ENCODE data around the gene CETP.
"Not testable (repeated sequence)": the region's sequence is repeated elsewhere in the genome, so short reads cannot be mapped to it uniquely, and the experiment has no call there.

Gene CETP

GRCh38 chr16:56973294-56973689 is 11.5 kb downstream of the CETP start:
- no peak overlapping the region for H3K4me3 ChIP-seq (replicated peaks in 1 of 2; ENCODE audit: low read depth in 2 of 2, low read length in 2 of 2)
- no peak for TF ChIP-seq CTCF (IDR thresholded peaks at IDR 0.05; ENCODE audit: low read depth, low read length)
- DNase-seq (ENCODE audit: low read depth in 2 of 2) = no peak

GRCh38 chr16:56973899-56974298 is 12.1 kb downstream of the CETP start:
- DNase-seq (ENCODE audit: low read depth in 2 of 2); H3K4me3 ChIP-seq (replicated peaks in 1 of 2; ENCODE audit: low read depth in 2 of 2, low read length in 2 of 2): not testable (repeated sequence)

GRCh38 chr16:56974549-56975300 is 13.0 kb downstream of the CETP start:
- DNase-seq (ENCODE audit: low read depth in 2 of 2) = no peak
- no peak for TF ChIP-seq CTCF (IDR thresholded peaks at IDR 0.05; ENCODE audit: low read depth, low read length)

GRCh38 chr16:56975714-56976113 is 14.0 kb downstream of the CETP start:
- DNase-seq (ENCODE audit: low read depth in 2 of 2) = no peak
- no peak for TF ChIP-seq CTCF (IDR thresholded peaks at IDR 0.05; ENCODE audit: low read depth, low read length)
- H3K4me3 ChIP-seq (replicated peaks in 1 of 2; ENCODE audit: low read depth in 2 of 2, low read length in 2 of 2) = no peak overlapping the region

More at GRCh38 chr16:56974549-56975300, 13.0 kb downstream of the CETP start:
- H3K4me3 ChIP-seq (replicated peaks in 1 of 2; ENCODE audit: low read depth in 2 of 2, low read length in 2 of 2) = no peak overlapping the region

- no peak overlapping the region for H3K4me3 ChIP-seq (replicated peaks in 1 of 2; ENCODE audit: low read depth in 2 of 2, low read length in 2 of 2)
- TF ChIP-seq CTCF (IDR thresholded peaks at IDR 0.05; ENCODE audit: low read depth, low read length) = no peak
- DNase-seq (ENCODE audit: low read depth in 2 of 2) = no peak
Observed at GRCh38 chr16:56977216-56977615, 15.5 kb downstream of the CETP start.

GRCh38 chr16:56977823-56978430 is 16.2 kb downstream of the CETP start:
- no peak for TF ChIP-seq CTCF (IDR thresholded peaks at IDR 0.05; ENCODE audit: low read depth, low read length)
- no peak for DNase-seq (ENCODE audit: low read depth in 2 of 2)
- H3K4me3 ChIP-seq (replicated peaks in 1 of 2; ENCODE audit: low read depth in 2 of 2, low read length in 2 of 2) = no peak overlapping the region

GRCh38 chr16:56980201-56980535 is 18.4 kb downstream of the CETP start:
- no peak for DNase-seq (ENCODE audit: low read depth in 2 of 2)
- no peak overlapping the region for H3K4me3 ChIP-seq (replicated peaks in 1 of 2; ENCODE audit: low read depth in 2 of 2, low read length in 2 of 2)
- TF ChIP-seq CTCF (IDR thresholded peaks at IDR 0.05; ENCODE audit: low read depth, low read length) = no peak
